Panc1 (cell line): Measurements from ENCODE around the gene OR10G2. TPM values are rescaled to one million over a fixed set of nuclear protein-coding genes. Genes with fewer than 3 reads are reported as not detected.

Experiments
- ATAC-seq: fragments of 200-7000 bp; cut with Tn5 transposase; 2 replicates; pipeline ENCODE4 v1.9.1; 2020; ENCODE audit warnings: mild to moderate bottlenecking, moderate library complexity
- BruUV-seq: library from RNA; stranded (reverse); fragments of 400-500 nt; replicated peaks from 2 replicates; lab custom pipeline; 2021; lab: Mats Ljungman, UMichigan
- CTCF ChIA-PET: fragments of 300-600 bp; sonication (Branson Sonifier 250); formaldehyde crosslinking; loops from one replicate; lab custom pipeline; 2022; ENCODE audit warnings: antibody characterized with exemption; lab: Charles Lee
- POLR2A ChIA-PET: fragments of 300-600 bp; sonication (Branson Sonifier 250); formaldehyde crosslinking; loops from one replicate; lab custom pipeline; 2022; ENCODE audit warnings: antibody characterized with exemption; lab: Charles Lee
- DNase-seq: peaks from one replicate; pipeline ENCODE4 v3.0.0-alpha.2; 2010; ENCODE audit warnings: low read depth, low spot score
- H3K27ac ChIP-seq: 2 replicates; pipeline ENCODE4 v1.5.1; 2011; ENCODE audit warnings: mild to moderate bottlenecking, low read length, inconsistent platforms
- H3K27me3 ChIP-seq: fragments of 200-500 bp; sonication (Bioruptor generic); 2 replicates; pipeline ENCODE4 v1.6.0; 2014; ENCODE audit warnings: low read length, inconsistent platforms; ENCODE audit not compliant: control insufficient read depth, insufficient read depth
- H3K36me3 ChIP-seq: fragments of 200-500 bp; sonication (Bioruptor generic); 2 replicates; pipeline ENCODE4 v1.5.1; 2014; ENCODE audit warnings: inconsistent platforms, mild to moderate bottlenecking, low read length, moderate library complexity; ENCODE audit not compliant: control insufficient read depth, insufficient read depth
- H3K4me1 ChIP-seq: 2 replicates; pipeline ENCODE4 v1.5.1; 2011; ENCODE audit warnings: inconsistent platforms, mild to moderate bottlenecking, low read length, moderate library complexity; ENCODE audit not compliant: control insufficient read depth, insufficient read depth
- H3K4me3 ChIP-seq, 2 experiments: 2 replicates each; pipeline ENCODE4 v1.5.1; 2011 to 2012; ENCODE audit warnings: low read depth in 2 of 2, low read length in 2 of 2, mild to moderate bottlenecking in 2 of 2, inconsistent platforms in 1 of 2, moderate library complexity in 1 of 2
- H3K9me3 ChIP-seq: fragments of 200-500 bp; sonication (Bioruptor generic); 2 replicates; pipeline ENCODE4 v1.5.1; 2014; ENCODE audit warnings: low read depth, mild to moderate bottlenecking, inconsistent platforms, low read length, moderate library complexity; ENCODE audit not compliant: control insufficient read depth, insufficient read depth
- CTCF ChIP-seq: fragments of 450-650 bp; IDR thresholded peaks from 2 replicates; pipeline ENCODE4 v1.5.1; 2017; ENCODE audit warnings: mild to moderate bottlenecking
- POLR2AphosphoS5 ChIP-seq: IDR thresholded peaks from 2 replicates; pipeline ENCODE4 v1.6.1; 2012; ENCODE audit warnings: mild to moderate bottlenecking, low read depth, low read length, moderate library complexity
- REST ChIP-seq, 2 experiments: IDR thresholded peaks; 2 replicates each; pipeline ENCODE4 v1.6.1; 2011 to 2012; ENCODE audit warnings: low read depth in 2 of 2, control low read depth in 1 of 2, low read length in 1 of 2, mild to moderate bottlenecking in 1 of 2, moderate library complexity in 1 of 2; ENCODE audit not compliant: insufficient read depth in 1 of 2
- SIN3A ChIP-seq: IDR thresholded peaks from 2 replicates; pipeline ENCODE4 v1.6.1; 2012; ENCODE audit warnings: low read depth, mild to moderate bottlenecking, low read length, moderate library complexity, borderline replicate concordance; ENCODE audit not compliant: insufficient read depth
- TCF7L2 ChIP-seq: IDR thresholded peaks from 2 replicates; pipeline ENCODE4 v1.6.1; 2011; ENCODE audit warnings: mild to moderate bottlenecking, low read depth, low read length, inconsistent platforms
- in situ Hi-C: cut with HindIII; loops from 2 replicates; pipeline ENCODE4 v1.10.0; 2016; ENCODE audit warnings: low sequenced_read_pairs, low pct_unique_long_range_greater_than_20kb
- intact Hi-C: fragments of 100-400 bp; cut with micrococcal nuclease; formaldehyde crosslinking; loops from one replicate; pipeline ENCODE4 v1.10.0; 2022; ENCODE audit not compliant: unreplicated experiment
- total RNA-seq: library from RNA; stranded (reverse); gene quantifications from one replicate; pipeline ENCODE4 v1.2.1, GENCODE V29; 2021; ENCODE audit not compliant: unreplicated experiment

Gene OR10G2
- total RNA-seq, 1 experiment from 2014 or later = not detected

- ChIA-PET CTCF (no interaction called here), POLR2A (no interaction called here)
- H3K36me3 ChIP-seq = no peaks in the 10 kb centered on the region
- H3K27me3 ChIP-seq = peaks cover 2% of the 10 kb centered on the region; the same call in 1 of the 2 replicates
- in situ Hi-C loops (no loop called here), intact Hi-C loops (no loop called here)
- no peak overlapping the region for H3K4me3 ChIP-seq
- no peaks in the 10 kb centered on the region for H3K9me3 ChIP-seq
- no peak for TF ChIP-seq SIN3A
- no peak for TF ChIP-seq REST (IDR thresholded peaks at IDR 0.05; ENCODE audit: insufficient read depth in 1 of 2, low read depth in 2 of 2, low read length in 1 of 2)
- no peak for TF ChIP-seq CTCF
- TF ChIP-seq POLR2AphosphoS5 = no peak
- no peak for TF ChIP-seq TCF7L2
- H3K27ac ChIP-seq = no peak overlapping the region
- BruUV-seq = no TSS peak
- no peak for DNase-seq
- no peak for ATAC-seq
- H3K4me1 ChIP-seq = no peaks in the 10 kb centered on the region
These were observed 37.4 kb upstream of the OR10G2 start for GRCh38 chr14:21672116-21672515.

GRCh38 chr14:21671371-21671770 lies 36.6 kb upstream of the OR10G2 start:
- POLR2A ChIA-PET = no interaction called here
- DNase-seq (no peak), ATAC-seq (no peak)
- Histone ChIP-seq H3K4me1 (no peaks in the 10 kb centered on the region), H3K27ac (no peak overlapping the region), H3K4me3 (no peak overlapping the region), H3K36me3 (no peaks in the 10 kb centered on the region), H3K27me3 (peaks cover 2% of the 10 kb centered on the region; the same call in 1 of the 2 replicates), H3K9me3 (no peaks in the 10 kb centered on the region)
- in situ Hi-C loops (no loop called here), intact Hi-C loops (no loop called here)
- TF ChIP-seq SIN3A = no peak
- TF ChIP-seq TCF7L2 = no peak
- TF ChIP-seq POLR2AphosphoS5 = no peak
- no peak for TF ChIP-seq REST (IDR thresholded peaks at IDR 0.05; ENCODE audit: insufficient read depth in 1 of 2, low read depth in 2 of 2, low read length in 1 of 2)
- no peak for TF ChIP-seq CTCF
- no TSS peak for BruUV-seq
- CTCF ChIA-PET = no interaction called here
